HG02610 (cell line): ENCODE data around the gene MILR1.
"Not testable (repeated sequence)": the region's sequence is repeated elsewhere in the genome, so short reads cannot be mapped to it uniquely, and the experiment has no call there.

Experiments
- ATAC-seq: cut with Tn5 transposase; IDR thresholded peaks from one replicate; pipeline ENCODE4 v1.9.1; 2021; ENCODE audit warnings: mild to moderate bottlenecking, moderate library complexity; ENCODE audit not compliant: unreplicated experiment

The MILR1 gene

GRCh38 chr17:64448665-64449512, at the start of gene MILR1:
Gene MILR1 (plus strand): TSS chr17:64449115. CDS start chr17:64449169, 54 bp downstream.
- ATAC-seq, result no peak

- no peak for ATAC-seq
These were observed 49.2 kb upstream of the MILR1 start for GRCh38 chr17:64399767-64400156.

- no peak for ATAC-seq
These were observed 48.3 kb upstream of the MILR1 start for GRCh38 chr17:64400642-64401041.

GRCh38 chr17:64401244-64401860, 47.6 kb upstream of the MILR1 start:
- ATAC-seq, result no peak

- no peak for ATAC-seq
These were observed 47.0 kb upstream of the MILR1 start for GRCh38 chr17:64401941-64402340.

GRCh38 chr17:64402469-64402868, 46.4 kb upstream of the MILR1 start:
- no peak for ATAC-seq

- no peak for ATAC-seq
These were observed 44.9 kb upstream of the MILR1 start for GRCh38 chr17:64403881-64404460.

GRCh38 chr17:64406321-64407200, 42.4 kb upstream of the MILR1 start:
- no peak for ATAC-seq

GRCh38 chr17:64410750-64411490, 38.0 kb upstream of the MILR1 start:
- ATAC-seq, result no peak

GRCh38 chr17:64411999-64412771, 36.7 kb upstream of the MILR1 start:
- ATAC-seq, result no peak

- no peak for ATAC-seq
These were observed 36.0 kb upstream of the MILR1 start for GRCh38 chr17:64412944-64413381.

- ATAC-seq, result no peak
These were observed 35.4 kb upstream of the MILR1 start for GRCh38 chr17:64413513-64413912.

- no peak for ATAC-seq
These were observed 30.2 kb upstream of the MILR1 start for GRCh38 chr17:64418506-64419339.

GRCh38 chr17:64420143-64420670, 28.7 kb upstream of the MILR1 start:
- no peak for ATAC-seq

- ATAC-seq, result not testable (repeated sequence)
These were observed 26.8 kb upstream of the MILR1 start for GRCh38 chr17:64422121-64422520.

GRCh38 chr17:64423881-64424280, 25.0 kb upstream of the MILR1 start:
- no peak for ATAC-seq

- no peak for ATAC-seq
These were observed 24.5 kb upstream of the MILR1 start for GRCh38 chr17:64424324-64424849.

GRCh38 chr17:64425191-64425590, 23.7 kb upstream of the MILR1 start:
- ATAC-seq, result no peak
